Measurements from ENCODE around the gene GOLIM4.
"Not testable (repeated sequence)": the region's sequence is repeated elsewhere in the genome, so short reads cannot be mapped to it uniquely, and the experiment has no call there.

DNA sequence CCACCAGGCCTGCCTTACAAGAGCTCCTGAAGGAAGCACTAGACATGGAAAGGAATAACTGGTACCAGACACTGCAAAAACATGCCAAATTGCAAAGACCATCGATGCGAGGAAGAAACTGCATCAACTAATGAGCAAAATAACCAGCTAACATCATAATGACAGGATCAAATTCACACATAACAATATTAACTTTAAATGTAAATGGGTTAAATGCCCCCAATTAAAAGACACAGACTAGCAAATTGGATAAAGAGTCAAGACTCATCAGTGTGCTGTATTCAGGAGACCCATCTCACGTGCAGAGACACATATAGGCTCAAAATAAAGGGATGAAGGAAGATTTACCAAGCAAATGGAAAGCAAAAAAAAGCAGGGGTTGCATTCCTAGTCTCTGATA lies 34.5 kb upstream of the GOLIM4 start:
- TF ChIP-seq POLR2A (IDR thresholded peaks at IDR 0.05) = not testable (repeated sequence)
- TF ChIP-seq, protein P1, sequence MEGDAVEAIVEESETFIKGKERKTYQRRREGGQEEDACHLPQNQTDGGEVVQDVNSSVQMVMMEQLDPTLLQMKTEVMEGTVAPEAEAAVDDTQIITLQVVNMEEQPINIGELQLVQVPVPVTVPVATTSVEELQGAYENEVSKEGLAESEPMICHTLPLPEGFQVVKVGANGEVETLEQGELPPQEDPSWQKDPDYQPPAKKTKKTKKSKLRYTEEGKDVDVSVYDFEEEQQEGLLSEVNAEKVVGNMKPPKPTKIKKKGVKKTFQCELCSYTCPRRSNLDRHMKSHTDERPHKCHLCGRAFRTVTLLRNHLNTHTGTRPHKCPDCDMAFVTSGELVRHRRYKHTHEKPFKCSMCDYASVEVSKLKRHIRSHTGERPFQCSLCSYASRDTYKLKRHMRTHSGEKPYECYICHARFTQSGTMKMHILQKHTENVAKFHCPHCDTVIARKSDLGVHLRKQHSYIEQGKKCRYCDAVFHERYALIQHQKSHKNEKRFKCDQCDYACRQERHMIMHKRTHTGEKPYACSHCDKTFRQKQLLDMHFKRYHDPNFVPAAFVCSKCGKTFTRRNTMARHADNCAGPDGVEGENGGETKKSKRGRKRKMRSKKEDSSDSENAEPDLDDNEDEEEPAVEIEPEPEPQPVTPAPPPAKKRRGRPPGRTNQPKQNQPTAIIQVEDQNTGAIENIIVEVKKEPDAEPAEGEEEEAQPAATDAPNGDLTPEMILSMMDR (IDR thresholded peaks at IDR 0.05) = not testable (repeated sequence)
